HG02943 (cell line): ENCODE measurements around the gene COPB2.
"Not testable (repeated sequence)": the region's sequence is repeated elsewhere in the genome, so short reads cannot be mapped to it uniquely, and the experiment has no call there.

ENCODE experiments used
- ATAC-seq: cut with Tn5 transposase; IDR thresholded peaks from one replicate; pipeline ENCODE4 v1.9.1; 2021; ENCODE audit warnings: mild to moderate bottlenecking, low read depth, moderate library complexity; ENCODE audit not compliant: unreplicated experiment

The COPB2 gene

GRCh38 chr3:139389552-139390368 lies at the start of gene COPB2:
TSS of gene COPB2 (minus strand) at chr3:139389647. CDS start at chr3:139389550, 97 bp downstream.
- ATAC-seq, result peak; percentile 97

GRCh38 chr3:139434764-139435307 lies 45.4 kb upstream of the COPB2 start:
- ATAC-seq, result no peak

- no peak for ATAC-seq
Observed at GRCh38 chr3:139434228-139434627, 44.8 kb upstream of the COPB2 start.

GRCh38 chr3:139433089-139433488 lies 43.6 kb upstream of the COPB2 start:
- ATAC-seq, result no peak

- no peak for ATAC-seq
Observed at GRCh38 chr3:139430493-139430892, 41.0 kb upstream of the COPB2 start.

GRCh38 chr3:139427283-139428060 lies 38.0 kb upstream of the COPB2 start:
- no peak for ATAC-seq

- no peak for ATAC-seq
Observed at GRCh38 chr3:139425745-139426400, 36.4 kb upstream of the COPB2 start.

GRCh38 chr3:139423232-139423631 lies 33.8 kb upstream of the COPB2 start:
- ATAC-seq, result no peak

GRCh38 chr3:139421460-139421859 lies 32.0 kb upstream of the COPB2 start:
- no peak for ATAC-seq

- ATAC-seq, result no peak
Observed at GRCh38 chr3:139421040-139421439, 31.6 kb upstream of the COPB2 start.

GRCh38 chr3:139418144-139418543 lies 28.7 kb upstream of the COPB2 start:
- no peak for ATAC-seq

- no peak for ATAC-seq
Observed at GRCh38 chr3:139416275-139416674, 26.8 kb upstream of the COPB2 start.

GRCh38 chr3:139414608-139415224 lies 25.3 kb upstream of the COPB2 start:
- ATAC-seq, result no peak

GRCh38 chr3:139412891-139413290 lies 23.4 kb upstream of the COPB2 start:
- not testable (repeated sequence) for ATAC-seq

GRCh38 chr3:139401155-139401554 lies 11.7 kb upstream of the COPB2 start:
- ATAC-seq, result not testable (repeated sequence)

GRCh38 chr3:139396707-139397106 lies 7.3 kb upstream of the COPB2 start:
- ATAC-seq, result no peak

GRCh38 chr3:139394116-139394515 lies 4.7 kb upstream of the COPB2 start:
- ATAC-seq, result no peak

- ATAC-seq, result peak; percentile 34
Observed at GRCh38 chr3:139388821-139389551, 461 bp downstream of the COPB2 start.

GRCh38 chr3:139388077-139388476 lies 1.4 kb downstream of the COPB2 start:
- no peak for ATAC-seq

GRCh38 chr3:139382291-139382690 lies 7.2 kb downstream of the COPB2 start:
- ATAC-seq, result not testable (repeated sequence)
